ENCODE results near the gene ZBTB14.
A peak's percentile ranks its signal among the peaks of the same experiment; 100 is the strongest.

The ZBTB14 gene

GRCh38 chr18:5276947-5277346, 18.6 kb downstream of the ZBTB14 start:
- no peak overlapping the region for H3K4me3 ChIP-seq (ENCODE audit: low read length)
- TF ChIP-seq CTCF (conservative IDR thresholded peaks at IDR 0.05; ENCODE audit: low read length), result no peak
- DNase-seq (ENCODE audit: low read depth), result no peak

- no peak for DNase-seq (ENCODE audit: low read depth)
- TF ChIP-seq CTCF (conservative IDR thresholded peaks at IDR 0.05; ENCODE audit: low read length), result no peak
- no peak overlapping the region for H3K4me3 ChIP-seq (ENCODE audit: low read length)
Measured at GRCh38 chr18:5275872-5276271, 19.7 kb downstream of the ZBTB14 start.

- no peak for TF ChIP-seq CTCF (conservative IDR thresholded peaks at IDR 0.05; ENCODE audit: low read length)
- DNase-seq (ENCODE audit: low read depth), result no peak
- no peak overlapping the region for H3K4me3 ChIP-seq (ENCODE audit: low read length)
Measured at GRCh38 chr18:5268874-5269273, 26.7 kb downstream of the ZBTB14 start.

- no peak for TF ChIP-seq CTCF (conservative IDR thresholded peaks at IDR 0.05; ENCODE audit: low read length)
- no peak overlapping the region for H3K4me3 ChIP-seq (ENCODE audit: low read length)
- DNase-seq (ENCODE audit: low read depth), result no peak
Measured at GRCh38 chr18:5266721-5267120, 28.8 kb downstream of the ZBTB14 start.

- DNase-seq (ENCODE audit: low read depth), result no peak
- no peak for TF ChIP-seq CTCF (conservative IDR thresholded peaks at IDR 0.05; ENCODE audit: low read length)
- no peak overlapping the region for H3K4me3 ChIP-seq (ENCODE audit: low read length)
Measured at GRCh38 chr18:5253910-5254309, 41.6 kb downstream of the ZBTB14 start.

GRCh38 chr18:5251117-5251516, 44.4 kb downstream of the ZBTB14 start:
- no peak overlapping the region for H3K4me3 ChIP-seq (ENCODE audit: low read length)
- TF ChIP-seq CTCF (conservative IDR thresholded peaks at IDR 0.05; ENCODE audit: low read length), result no peak
- no peak for DNase-seq (ENCODE audit: low read depth)

- H3K4me3 ChIP-seq (ENCODE audit: low read length), result no peak overlapping the region
- DNase-seq (ENCODE audit: low read depth), result peak; percentile 15
- no peak for TF ChIP-seq CTCF (conservative IDR thresholded peaks at IDR 0.05; ENCODE audit: low read length)
Measured at GRCh38 chr18:5250603-5251002, 44.9 kb downstream of the ZBTB14 start.

All from AG10803 (cell line).